Lower lobe of right lung (tissue), 2 donors: ENCODE results near the gene GJA3. TPM values are rescaled to one million over a fixed set of nuclear protein-coding genes. Genes with fewer than 3 reads are reported as not detected.

Source experiments
- ATAC-seq, 2 donors: fragments of 200-7000 bp; cut with Tn5 transposase; one replicate each; pipeline ENCODE4 v1.9.1; 2020 to 2022; ENCODE audit warnings: mild to moderate bottlenecking in 2 of 2, moderate library complexity in 2 of 2
- DNase-seq: peaks from one replicate; pipeline ENCODE4 v3.0.0-alpha.2; 2020
- H3K27ac ChIP-seq: fragments of 200-600 bp; one replicate; pipeline ENCODE4 v1.8.0; 2022
- H3K27me3 ChIP-seq: fragments of 200-600 bp; one replicate; pipeline ENCODE4 v1.8.0; 2022; ENCODE audit warnings: low read depth
- H3K36me3 ChIP-seq: fragments of 200-600 bp; one replicate; pipeline ENCODE4 v1.8.0; 2022; ENCODE audit warnings: mild to moderate bottlenecking
- H3K4me1 ChIP-seq: fragments of 200-600 bp; one replicate; pipeline ENCODE4 v1.8.0; 2022
- H3K4me3 ChIP-seq: fragments of 200-600 bp; one replicate; pipeline ENCODE4 v1.8.0; 2022; ENCODE audit warnings: mild to moderate bottlenecking
- H3K9me3 ChIP-seq: fragments of 200-600 bp; one replicate; pipeline ENCODE4 v1.8.0; 2022
- intact Hi-C: fragments of 100-400 bp; cut with DNase I; formaldehyde crosslinking; loops from one replicate; pipeline ENCODE4 v1.11.0; 2022
- total RNA-seq: library from RNA; stranded (reverse); fragmentation: NEBNext Ultra II Directional; extraction: Animal tissue kit (Norgen Biotek cat#: 25700); gene quantifications from one replicate; pipeline ENCODE4 v1.2.1, GENCODE V29; 2021
- TF ChIP-seq, protein P1 (sequence below): fragments of 200-600 bp; IDR thresholded peaks from one replicate; pipeline ENCODE4 v1.8.0; 2022; ENCODE audit warnings: antibody characterized with exemption, mild to moderate bottlenecking
- donor health status: DM: no; HTN: yes; CAD: no; lungs with severe emphysema.

The GJA3 gene
- total RNA-seq, 1 donor from 2014 or later, result not detected

DNA sequence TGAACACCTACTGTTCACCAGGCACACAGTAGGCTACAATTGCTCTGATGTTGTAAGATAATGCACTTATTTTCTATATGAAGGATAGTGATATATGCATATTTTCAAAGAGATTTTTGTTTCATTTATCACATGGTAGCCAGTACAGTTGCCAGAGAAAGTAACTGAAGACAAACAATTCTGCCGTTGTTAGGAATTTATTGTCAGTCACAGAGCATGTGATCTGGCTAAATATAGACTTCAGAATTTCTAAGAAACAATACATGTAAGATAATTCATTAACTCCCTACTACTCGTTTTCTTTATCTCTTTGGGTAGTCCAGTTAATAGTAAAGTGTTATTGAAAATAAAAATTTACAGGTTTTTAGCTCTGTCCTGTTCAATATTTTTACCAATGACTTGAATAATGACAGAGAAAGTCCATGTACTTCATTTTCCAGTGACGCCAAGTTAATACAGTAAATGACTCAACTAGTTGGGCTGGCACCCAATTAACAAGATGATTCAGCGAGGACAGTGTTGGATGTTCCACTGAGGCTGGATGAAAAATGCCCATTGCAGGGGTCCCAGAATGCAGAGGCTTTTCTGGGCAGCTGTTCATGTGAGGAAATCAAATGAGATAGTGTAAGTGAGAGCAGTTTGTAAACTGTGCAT is 35.6 kb downstream of the GJA3 start:
- H3K4me1 ChIP-seq, result peaks cover 12% of the 10 kb centered on the region
- intact Hi-C loops, result no loop called here
- peaks cover 22% of the 10 kb centered on the region for H3K27me3 ChIP-seq
- TF ChIP-seq, protein P1, sequence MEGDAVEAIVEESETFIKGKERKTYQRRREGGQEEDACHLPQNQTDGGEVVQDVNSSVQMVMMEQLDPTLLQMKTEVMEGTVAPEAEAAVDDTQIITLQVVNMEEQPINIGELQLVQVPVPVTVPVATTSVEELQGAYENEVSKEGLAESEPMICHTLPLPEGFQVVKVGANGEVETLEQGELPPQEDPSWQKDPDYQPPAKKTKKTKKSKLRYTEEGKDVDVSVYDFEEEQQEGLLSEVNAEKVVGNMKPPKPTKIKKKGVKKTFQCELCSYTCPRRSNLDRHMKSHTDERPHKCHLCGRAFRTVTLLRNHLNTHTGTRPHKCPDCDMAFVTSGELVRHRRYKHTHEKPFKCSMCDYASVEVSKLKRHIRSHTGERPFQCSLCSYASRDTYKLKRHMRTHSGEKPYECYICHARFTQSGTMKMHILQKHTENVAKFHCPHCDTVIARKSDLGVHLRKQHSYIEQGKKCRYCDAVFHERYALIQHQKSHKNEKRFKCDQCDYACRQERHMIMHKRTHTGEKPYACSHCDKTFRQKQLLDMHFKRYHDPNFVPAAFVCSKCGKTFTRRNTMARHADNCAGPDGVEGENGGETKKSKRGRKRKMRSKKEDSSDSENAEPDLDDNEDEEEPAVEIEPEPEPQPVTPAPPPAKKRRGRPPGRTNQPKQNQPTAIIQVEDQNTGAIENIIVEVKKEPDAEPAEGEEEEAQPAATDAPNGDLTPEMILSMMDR, result no peak
- DNase-seq (no peak), ATAC-seq (no peak)
- no peaks in the 10 kb centered on the region for H3K36me3 ChIP-seq
- H3K4me3 ChIP-seq, result no peak overlapping the region
- H3K27ac ChIP-seq, result no peak overlapping the region
- H3K9me3 ChIP-seq, result no peaks in the 10 kb centered on the region

DNA sequence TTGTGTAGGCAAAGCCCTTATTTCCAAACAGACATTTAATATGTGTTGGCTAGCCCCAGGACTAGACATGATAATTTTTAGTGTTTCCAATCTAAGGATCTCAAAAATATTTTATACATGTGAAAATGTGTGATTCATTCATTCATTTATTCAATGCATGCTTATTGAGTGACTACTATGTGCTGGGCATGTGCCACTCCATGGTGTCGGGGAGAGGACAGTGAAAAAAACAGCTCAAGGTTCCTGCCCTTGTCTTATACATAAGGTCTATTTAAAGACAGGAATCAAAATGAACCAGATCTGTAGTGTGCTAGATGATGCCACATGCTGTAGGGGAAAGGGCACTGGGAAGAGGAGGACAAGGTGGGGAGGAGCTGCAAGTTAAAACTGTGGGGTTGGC is 36.5 kb downstream of the GJA3 start:
- no peak for DNase-seq
- TF ChIP-seq, protein P1, result no peak
- no peak overlapping the region for H3K27ac ChIP-seq
- intact Hi-C loops, result no loop called here
- no peaks in the 10 kb centered on the region for H3K9me3 ChIP-seq
- no peaks in the 10 kb centered on the region for H3K36me3 ChIP-seq
- H3K4me3 ChIP-seq, result no peak overlapping the region
- ATAC-seq, result no peak
- peaks cover 20% of the 10 kb centered on the region for H3K27me3 ChIP-seq
- peaks cover 12% of the 10 kb centered on the region for H3K4me1 ChIP-seq

DNA sequence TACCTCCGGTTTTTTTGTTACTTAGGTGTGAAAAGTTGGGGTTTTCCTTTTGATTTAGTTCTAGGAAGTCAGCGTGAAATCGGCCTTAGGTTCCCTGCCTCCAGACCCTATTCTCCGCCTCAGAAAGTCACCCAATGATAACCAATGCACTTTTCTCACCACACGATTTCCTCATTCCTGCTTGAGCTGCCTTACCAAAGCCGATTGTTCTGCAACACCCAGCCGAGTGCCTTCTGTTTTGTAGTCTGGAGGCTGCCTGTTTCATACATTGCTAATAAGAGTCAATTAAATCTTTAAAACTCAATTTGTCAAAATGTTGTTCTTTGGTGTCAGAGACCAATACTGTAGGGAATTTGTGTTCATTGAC is 39.7 kb downstream of the GJA3 start:
- Histone ChIP-seq H3K4me3 (peak overlapping the region; percentile 27), H3K36me3 (no peaks in the 10 kb centered on the region), H3K27ac (no peak overlapping the region), H3K9me3 (no peaks in the 10 kb centered on the region), H3K4me1 (peaks cover 8% of the 10 kb centered on the region), H3K27me3 (peaks cover 8% of the 10 kb centered on the region)
- TF ChIP-seq, protein P1, result no peak
- ATAC-seq (no peak), DNase-seq (no peak)
- intact Hi-C loops, result no loop called here

DNA sequence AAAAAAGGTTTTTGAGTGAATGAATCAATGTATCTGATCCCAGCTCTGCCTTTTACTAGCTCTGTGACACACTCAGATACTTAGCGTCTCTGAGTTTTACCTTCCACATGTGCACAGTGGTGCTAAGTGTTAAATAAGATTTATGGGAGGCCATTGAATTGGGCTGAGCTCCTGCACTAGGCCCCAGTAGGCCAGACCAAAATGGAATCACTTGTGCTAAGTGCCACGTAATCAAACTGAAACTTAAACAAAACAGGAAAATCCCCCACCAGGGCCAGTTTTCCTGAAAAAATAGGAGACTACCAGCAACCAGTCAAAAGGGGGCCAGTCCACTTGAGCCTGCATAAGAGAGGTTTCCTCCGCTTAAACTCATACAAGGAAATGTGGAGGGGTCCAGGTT is 40.9 kb downstream of the GJA3 start:
- no peak overlapping the region for H3K4me3 ChIP-seq
- TF ChIP-seq, protein P1, result no peak
- DNase-seq (no peak), ATAC-seq (no peak)
- H3K36me3 ChIP-seq, result no peaks in the 10 kb centered on the region
- peaks cover 8% of the 10 kb centered on the region for H3K4me1 ChIP-seq
- H3K27ac ChIP-seq, result no peak overlapping the region
- intact Hi-C loops, result no loop called here
- no peaks in the 10 kb centered on the region for H3K9me3 ChIP-seq
- H3K27me3 ChIP-seq, result peaks cover 5% of the 10 kb centered on the region

DNA sequence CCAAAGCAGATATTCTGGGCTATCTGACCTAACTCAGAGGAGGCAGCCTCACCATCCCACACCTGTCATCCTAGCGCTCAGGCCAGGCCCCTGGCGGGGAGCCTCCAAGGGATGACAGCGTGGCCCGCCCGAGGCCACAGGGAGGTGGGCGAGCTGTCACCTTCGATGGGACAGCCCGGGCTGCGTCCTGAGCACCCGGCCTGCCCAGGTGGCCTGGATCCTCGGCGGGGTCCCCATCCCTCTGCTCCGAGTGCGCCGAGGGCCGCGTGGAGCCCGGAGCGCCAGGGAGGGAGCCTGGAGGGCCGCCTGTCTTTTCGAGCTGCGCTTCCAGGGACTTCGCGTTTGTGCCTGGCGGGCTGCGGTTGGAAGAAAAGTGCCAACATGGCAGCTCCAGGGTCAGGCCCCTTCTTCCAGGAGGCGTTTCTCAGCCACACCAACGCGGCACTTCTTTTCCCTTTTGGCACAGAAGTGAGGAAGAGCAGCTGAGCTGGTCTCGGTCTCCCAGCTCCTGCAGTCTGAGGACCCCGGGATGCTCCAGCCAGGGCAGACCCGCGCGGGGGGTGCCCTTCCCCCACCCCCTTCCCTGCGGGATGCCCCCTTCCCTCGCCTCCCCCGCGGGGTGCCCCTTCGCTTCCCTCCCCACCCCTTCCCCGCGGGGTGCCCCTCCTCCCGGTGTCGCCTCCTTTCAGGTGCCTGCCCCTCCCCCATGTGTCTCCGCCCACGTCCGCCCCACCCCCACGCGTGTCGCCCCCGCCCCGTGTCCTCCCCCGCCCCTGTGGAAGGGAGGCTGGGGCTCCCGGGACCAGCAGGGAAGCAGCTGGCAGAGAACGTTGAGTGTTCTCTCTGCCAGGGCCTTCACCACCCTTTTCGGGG is 42.3 kb downstream of the GJA3 start:
- DNase-seq (peak; percentile 69), ATAC-seq (peak; percentile 87 to 91)
- Histone ChIP-seq H3K27ac (peak overlapping the region; percentile 59), H3K27me3 (peaks cover 5% of the 10 kb centered on the region), H3K9me3 (no peaks in the 10 kb centered on the region), H3K4me3 (peak overlapping the region; percentile 72), H3K36me3 (no peaks in the 10 kb centered on the region), H3K4me1 (peaks cover 8% of the 10 kb centered on the region)
- TF ChIP-seq, protein P1, result no peak
- intact Hi-C loops, result no loop called here
